K562 (cell line): Measurements from ENCODE around the gene PRR5. TPM values are rescaled to one million over a fixed set of nuclear protein-coding genes. Genes with fewer than 3 reads are reported as not detected.

ENCODE experiments used
- BACH1 ChIP-seq: fragments of 200-800 bp; sonication (Bioruptor generic); IDR thresholded peaks from 2 replicates; pipeline ENCODE4 v1.6.1; 2016; ENCODE audit warnings: missing genetic modification characterization, missing compliant biosample characterization
- CREB3L1 ChIP-seq: fragments of 450-650 bp; IDR thresholded peaks from 2 replicates; pipeline ENCODE4 v1.6.1; 2014; ENCODE audit warnings: low read depth, mild to moderate bottlenecking, moderate library complexity, borderline replicate concordance
- CXXC5 ChIP-seq: fragments of 250-450 bp; sonication (Bioruptor Pico); IDR thresholded peaks from 2 replicates; pipeline ENCODE4 v1.8.0; 2022; ENCODE audit warnings: inconsistent platforms, mild to moderate bottlenecking, moderate library complexity
- DIDO1 ChIP-seq: fragments of 450-650 bp; IDR thresholded peaks from 2 replicates; pipeline ENCODE4 v1.6.1; 2016; ENCODE audit warnings: low read depth, missing biosample characterization, missing genetic modification characterization
- HOXB6 ChIP-seq: fragments of 250-450 bp; sonication (Bioruptor Pico); IDR thresholded peaks from 2 replicates; pipeline ENCODE4 v1.5.1; 2022; ENCODE audit warnings: mild to moderate bottlenecking, borderline replicate concordance
- KAT7 ChIP-seq: sonication (generic); formaldehyde crosslinking; IDR thresholded peaks from 2 replicates; pipeline ENCODE4 v1.8.0; 2022; ENCODE audit warnings: missing genetic modification reagents, mild to moderate bottlenecking, borderline replicate concordance
- SAFB2 ChIP-seq: fragments of 200-400 bp; formaldehyde crosslinking; IDR thresholded peaks from 2 replicates; pipeline ENCODE4 v1.6.1; 2018; ENCODE audit warnings: borderline replicate concordance, low read length, low read depth, moderate library complexity; ENCODE audit not compliant: severe bottlenecking
- SNIP1 ChIP-seq: fragments of 450-650 bp; IDR thresholded peaks from 2 replicates; pipeline ENCODE4 v1.7.1; 2017; ENCODE audit warnings: low read depth, mild to moderate bottlenecking
- XRCC5 ChIP-seq: fragments of 200-400 bp; formaldehyde crosslinking; IDR thresholded peaks from 2 replicates; pipeline ENCODE4 v1.6.1; 2017; ENCODE audit warnings: low read depth, mild to moderate bottlenecking, low read length
- YY1 ChIP-seq, 3 experiments: IDR thresholded peaks; 2 replicates each; pipeline ENCODE4 v1.6.1; 2011; ENCODE audit warnings: low read length in 2 of 3, mild to moderate bottlenecking in 2 of 3, moderate library complexity in 2 of 3, borderline replicate concordance in 1 of 3, control low read depth in 1 of 3, low read depth in 1 of 3; ENCODE audit not compliant: insufficient read depth in 3 of 3, insufficient replicate concordance in 2 of 3, control insufficient read depth in 1 of 3, insufficient read length in 1 of 3; ENCODE audit errors: extremely low read depth in 1 of 3
- ZFX ChIP-seq: sonication (generic); formaldehyde crosslinking; IDR thresholded peaks from 2 replicates; pipeline ENCODE4 v1.8.0; 2022; ENCODE audit warnings: mild to moderate bottlenecking, missing genetic modification reagents, moderate library complexity
- ZHX1 ChIP-seq: fragments of 150-350 bp; conservative IDR thresholded peaks from 2 replicates; pipeline ENCODE4 v1.6.1; 2014; ENCODE audit warnings: low read length
- ZNF586 ChIP-seq: fragments of 450-650 bp; formaldehyde crosslinking; conservative IDR thresholded peaks from 2 replicates; pipeline ENCODE4 v1.4.0; 2020; ENCODE audit warnings: mild to moderate bottlenecking, moderate library complexity
- ZNF589 ChIP-seq: fragments of 200-800 bp; sonication (Bioruptor generic); IDR thresholded peaks from 2 replicates; pipeline ENCODE4 v1.6.1; 2016; ENCODE audit warnings: low read depth, missing genetic modification characterization, missing compliant biosample characterization
- polyA plus RNA-seq, 8 experiments: library from polyadenylated mRNA; depleted of rRNA in 4 of 8; stranded (reverse) in 5 of 8; unstranded in 3 of 8; fragments of >200 nt; fragmentation: Nextera tagmentation in 2 of 8; fragmentation: Illumina TruSeq in 1 of 8; extraction: Ambion mirVana in 2 of 8; extraction: Trizol in 1 of 8; gene quantifications; 2 replicates each; pipeline versions ENCODE4 v1.2.1 to v1.2.3, GENCODE V29; 2011 to 2014; ENCODE audit warnings: inconsistent platforms in 1 of 8, missing spikeins in 1 of 8
- total RNA-seq, 7 experiments: library from RNA; depleted of rRNA in 6 of 7; stranded (reverse); fragments of >200 nt in 6 of 7; fragmentation: Illumina TruSeq in 2 of 7; extraction: Trizol in 2 of 7; gene quantifications; 2 replicates each; pipeline versions ENCODE4 v1.2.1 to v1.2.3, GENCODE V29; 2011 to 2021; ENCODE audit warnings: low replicate concordance in 1 of 7

Gene PRR5
- total and polyA plus RNA-seq, 9 of the 15 experiments (the other 6 are each of a cell fraction or from before 2014, with no cell fraction given) = 0.13 to 21.0 (median 7.5) TPM

GRCh38 chr22:44684506-44685383 lies 17.3 kb upstream of the PRR5 start (continued):
- TF ChIP-seq SAFB2 (no peak), YY1 (IDR thresholded peaks at IDR 0.05; ENCODE audit: borderline replicate concordance in 1 of 3, control insufficient read depth in 1 of 3, extremely low read depth in 1 of 3, insufficient read depth in 3 of 3, insufficient read length in 1 of 3, insufficient replicate concordance in 2 of 3, low read depth in 1 of 3, low read length in 2 of 3) (peak in 1 of 3 experiments; percentile 20), CREB3L1 (no peak), BACH1 (no peak), HOXB6 (CRISPR knock-in tag) (no peak), SNIP1 (no peak), CXXC5 (peak; percentile 30; the same call in 1 of the 2 replicates), XRCC5 (peak; percentile 41; the same call in 1 of the 2 replicates), ZNF589 (no peak), ZNF586 (CRISPR knock-in tag) (no peak), DIDO1 (tag) (no peak), KAT7 (CRISPR knock-in tag) (no peak), ZHX1 (no peak), ZFX (CRISPR knock-in tag) (no peak)
- TF ChIP-seq, all 486 proteins: peak for 79
